Kidney glomerular epithelial cell (primary cell): ENCODE data around the gene ACY1.
"Not testable (repeated sequence)": the region's sequence is repeated elsewhere in the genome, so short reads cannot be mapped to it uniquely, and the experiment has no call there.

Experiments used
- DNase-seq: peaks from one replicate; lab custom pipeline; 2025; lab: John Stamatoyannopoulos, UW

ACY1 gene

GRCh38 chr3:51983578-51984268 is 388 bp downstream of the ACY1 start:
- no peak for DNase-seq

- no peak for DNase-seq
These were observed 923 bp downstream of the ACY1 start for GRCh38 chr3:51984269-51984647.

- no peak for DNase-seq
These were observed 1.7 kb downstream of the ACY1 start for GRCh38 chr3:51985063-51985462.

GRCh38 chr3:51986010-51986947 is 2.9 kb downstream of the ACY1 start:
- DNase-seq: no peak

GRCh38 chr3:51987568-51987967 is 4.2 kb downstream of the ACY1 start:
- DNase-seq: no peak

- DNase-seq: no peak
These were observed 5.2 kb downstream of the ACY1 start for GRCh38 chr3:51988286-51989146.

GRCh38 chr3:51990501-51990971 is 7.2 kb downstream of the ACY1 start:
- not testable (repeated sequence) for DNase-seq

GRCh38 chr3:51992017-51992682 is 8.8 kb downstream of the ACY1 start:
- DNase-seq: no peak

- not testable (repeated sequence) for DNase-seq
These were observed 10.3 kb downstream of the ACY1 start for GRCh38 chr3:51993657-51994056.

GRCh38 chr3:51994530-51994929 is 11.2 kb downstream of the ACY1 start:
- no peak for DNase-seq

- DNase-seq: peak; percentile 98
These were observed 12.2 kb downstream of the ACY1 start, which contains the start of gene RPL29 for GRCh38 chr3:51995346-51996163. TSS of gene RPL29 (minus strand) at chr3:51995895. CDS start at chr3:51995461, 434 bp downstream.

GRCh38 chr3:51997172-51997571 is 13.8 kb downstream of the ACY1 start:
- no peak for DNase-seq

GRCh38 chr3:51997935-51998596 is 14.7 kb downstream of the ACY1 start:
- peak; percentile 76 for DNase-seq

GRCh38 chr3:51998774-51999173 is 15.4 kb downstream of the ACY1 start:
- no peak for DNase-seq

- DNase-seq: no peak
These were observed 16.5 kb downstream of the ACY1 start for GRCh38 chr3:51999846-52000245.

- peak; percentile 45 for DNase-seq
These were observed 18.2 kb downstream of the ACY1 start for GRCh38 chr3:52001443-52001974.

GRCh38 chr3:52002748-52003147 is 19.4 kb downstream of the ACY1 start:
- no peak for DNase-seq

GRCh38 chr3:52004163-52004787 is 20.9 kb downstream of the ACY1 start:
- no peak for DNase-seq

GRCh38 chr3:52004906-52005395 is 21.6 kb downstream of the ACY1 start:
- no peak for DNase-seq
